ENCODE data around the gene COTL1. TPM values are rescaled to one million over a fixed set of nuclear protein-coding genes. Genes with fewer than 3 reads are reported as not detected.

The COTL1 gene
- total and polyA plus RNA-seq, 2 of the 13 experiments (the other 11 are each of a cell fraction or from before 2014, with no cell fraction given), result 8.7 to 16.9 TPM

DNA sequence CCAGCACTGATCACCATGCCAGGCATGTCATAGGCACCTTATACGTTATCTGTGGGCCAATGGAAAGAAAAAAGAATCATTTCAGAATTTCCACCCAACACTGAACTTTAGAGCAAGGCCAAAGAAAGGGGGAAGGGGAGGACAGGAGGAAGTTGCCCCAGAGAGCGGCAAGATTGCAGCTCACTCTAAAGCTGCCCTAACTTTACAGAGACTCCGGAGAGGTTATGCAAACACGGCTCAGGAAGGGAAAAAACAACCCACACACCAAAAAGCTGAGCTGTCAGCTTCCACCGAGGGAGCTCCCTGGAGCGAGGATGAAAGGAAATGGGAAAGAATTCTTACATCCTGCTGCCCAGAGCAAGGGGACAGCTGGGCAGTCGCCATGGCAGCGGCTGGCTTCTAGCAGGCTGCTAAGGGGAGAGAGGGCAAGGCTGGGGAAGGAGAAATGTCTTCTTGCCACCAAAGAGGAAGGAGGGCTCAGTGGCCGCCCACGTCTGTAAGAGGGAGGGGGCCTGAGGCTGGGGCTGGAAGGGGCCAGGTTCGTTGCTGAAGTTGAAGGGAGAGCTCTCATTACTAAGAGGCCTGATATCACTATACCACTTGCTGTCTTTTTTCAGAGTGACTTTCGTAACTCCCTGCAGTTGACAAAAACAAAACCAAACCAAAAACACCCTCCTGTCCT is 18.2 kb downstream of the COTL1 start (continued):
- TF ChIP-seq, protein P1, sequence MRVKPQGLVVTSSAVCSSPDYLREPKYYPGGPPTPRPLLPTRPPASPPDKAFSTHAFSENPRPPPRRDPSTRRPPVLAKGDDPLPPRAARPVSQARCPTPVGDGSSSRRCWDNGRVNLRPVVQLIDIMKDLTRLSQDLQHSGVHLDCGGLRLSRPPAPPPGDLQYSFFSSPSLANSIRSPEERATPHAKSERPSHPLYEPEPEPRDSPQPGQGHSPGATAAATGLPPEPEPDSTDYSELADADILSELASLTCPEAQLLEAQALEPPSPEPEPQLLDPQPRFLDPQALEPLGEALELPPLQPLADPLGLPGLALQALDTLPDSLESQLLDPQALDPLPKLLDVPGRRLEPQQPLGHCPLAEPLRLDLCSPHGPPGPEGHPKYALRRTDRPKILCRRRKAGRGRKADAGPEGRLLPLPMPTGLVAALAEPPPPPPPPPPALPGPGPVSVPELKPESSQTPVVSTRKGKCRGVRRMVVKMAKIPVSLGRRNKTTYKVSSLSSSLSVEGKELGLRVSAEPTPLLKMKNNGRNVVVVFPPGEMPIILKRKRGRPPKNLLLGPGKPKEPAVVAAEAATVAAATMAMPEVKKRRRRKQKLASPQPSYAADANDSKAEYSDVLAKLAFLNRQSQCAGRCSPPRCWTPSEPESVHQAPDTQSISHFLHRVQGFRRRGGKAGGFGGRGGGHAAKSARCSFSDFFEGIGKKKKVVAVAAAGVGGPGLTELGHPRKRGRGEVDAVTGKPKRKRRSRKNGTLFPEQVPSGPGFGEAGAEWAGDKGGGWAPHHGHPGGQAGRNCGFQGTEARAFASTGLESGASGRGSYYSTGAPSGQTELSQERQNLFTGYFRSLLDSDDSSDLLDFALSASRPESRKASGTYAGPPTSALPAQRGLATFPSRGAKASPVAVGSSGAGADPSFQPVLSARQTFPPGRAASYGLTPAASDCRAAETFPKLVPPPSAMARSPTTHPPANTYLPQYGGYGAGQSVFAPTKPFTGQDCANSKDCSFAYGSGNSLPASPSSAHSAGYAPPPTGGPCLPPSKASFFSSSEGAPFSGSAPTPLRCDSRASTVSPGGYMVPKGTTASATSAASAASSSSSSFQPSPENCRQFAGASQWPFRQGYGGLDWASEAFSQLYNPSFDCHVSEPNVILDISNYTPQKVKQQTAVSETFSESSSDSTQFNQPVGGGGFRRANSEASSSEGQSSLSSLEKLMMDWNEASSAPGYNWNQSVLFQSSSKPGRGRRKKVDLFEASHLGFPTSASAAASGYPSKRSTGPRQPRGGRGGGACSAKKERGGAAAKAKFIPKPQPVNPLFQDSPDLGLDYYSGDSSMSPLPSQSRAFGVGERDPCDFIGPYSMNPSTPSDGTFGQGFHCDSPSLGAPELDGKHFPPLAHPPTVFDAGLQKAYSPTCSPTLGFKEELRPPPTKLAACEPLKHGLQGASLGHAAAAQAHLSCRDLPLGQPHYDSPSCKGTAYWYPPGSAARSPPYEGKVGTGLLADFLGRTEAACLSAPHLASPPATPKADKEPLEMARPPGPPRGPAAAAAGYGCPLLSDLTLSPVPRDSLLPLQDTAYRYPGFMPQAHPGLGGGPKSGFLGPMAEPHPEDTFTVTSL (CRISPR knock-in tag; IDR thresholded peaks at IDR 0.05; ENCODE audit: borderline replicate concordance), result peak; percentile 67; the same call in 1 of the 2 replicates
- TF ChIP-seq, protein P2, sequence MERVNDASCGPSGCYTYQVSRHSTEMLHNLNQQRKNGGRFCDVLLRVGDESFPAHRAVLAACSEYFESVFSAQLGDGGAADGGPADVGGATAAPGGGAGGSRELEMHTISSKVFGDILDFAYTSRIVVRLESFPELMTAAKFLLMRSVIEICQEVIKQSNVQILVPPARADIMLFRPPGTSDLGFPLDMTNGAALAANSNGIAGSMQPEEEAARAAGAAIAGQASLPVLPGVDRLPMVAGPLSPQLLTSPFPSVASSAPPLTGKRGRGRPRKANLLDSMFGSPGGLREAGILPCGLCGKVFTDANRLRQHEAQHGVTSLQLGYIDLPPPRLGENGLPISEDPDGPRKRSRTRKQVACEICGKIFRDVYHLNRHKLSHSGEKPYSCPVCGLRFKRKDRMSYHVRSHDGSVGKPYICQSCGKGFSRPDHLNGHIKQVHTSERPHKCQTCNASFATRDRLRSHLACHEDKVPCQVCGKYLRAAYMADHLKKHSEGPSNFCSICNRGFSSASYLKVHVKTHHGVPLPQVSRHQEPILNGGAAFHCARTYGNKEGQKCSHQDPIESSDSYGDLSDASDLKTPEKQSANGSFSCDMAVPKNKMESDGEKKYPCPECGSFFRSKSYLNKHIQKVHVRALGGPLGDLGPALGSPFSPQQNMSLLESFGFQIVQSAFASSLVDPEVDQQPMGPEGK (CRISPR knock-in tag; IDR thresholded peaks at IDR 0.05), result peak; percentile 71; the same call in 1 of the 2 replicates
- TF ChIP-seq, protein P3, sequence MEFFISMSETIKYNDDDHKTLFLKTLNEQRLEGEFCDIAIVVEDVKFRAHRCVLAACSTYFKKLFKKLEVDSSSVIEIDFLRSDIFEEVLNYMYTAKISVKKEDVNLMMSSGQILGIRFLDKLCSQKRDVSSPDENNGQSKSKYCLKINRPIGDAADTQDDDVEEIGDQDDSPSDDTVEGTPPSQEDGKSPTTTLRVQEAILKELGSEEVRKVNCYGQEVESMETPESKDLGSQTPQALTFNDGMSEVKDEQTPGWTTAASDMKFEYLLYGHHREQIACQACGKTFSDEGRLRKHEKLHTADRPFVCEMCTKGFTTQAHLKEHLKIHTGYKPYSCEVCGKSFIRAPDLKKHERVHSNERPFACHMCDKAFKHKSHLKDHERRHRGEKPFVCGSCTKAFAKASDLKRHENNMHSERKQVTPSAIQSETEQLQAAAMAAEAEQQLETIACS (CRISPR knock-in tag; IDR thresholded peaks at IDR 0.05), result no peak
- TF ChIP-seq ELF1 (CRISPR knock-in tag; IDR thresholded peaks at IDR 0.05) (0 out of 2 replicates have a peak, but pooled peaks have one; percentile 20), KDM5B (CRISPR knock-in tag; IDR thresholded peaks at IDR 0.05; ENCODE audit: borderline replicate concordance) (peak; percentile 64; the same call in 1 of the 2 replicates), SALL1 (CRISPR knock-in tag; IDR thresholded peaks at IDR 0.05) (peak; percentile 84), IRF2 (CRISPR knock-in tag; IDR thresholded peaks at IDR 0.05) (peak; percentile 76; the same call in 1 of the 2 replicates), ZNF746 (CRISPR knock-in tag; IDR thresholded peaks at IDR 0.05) (no peak; the same call in 1 of the 2 replicates), ZNF12 (CRISPR knock-in tag; IDR thresholded peaks at IDR 0.05) (peak; percentile 22; the same call in 1 of the 2 replicates)
- TF ChIP-seq, protein P4, sequence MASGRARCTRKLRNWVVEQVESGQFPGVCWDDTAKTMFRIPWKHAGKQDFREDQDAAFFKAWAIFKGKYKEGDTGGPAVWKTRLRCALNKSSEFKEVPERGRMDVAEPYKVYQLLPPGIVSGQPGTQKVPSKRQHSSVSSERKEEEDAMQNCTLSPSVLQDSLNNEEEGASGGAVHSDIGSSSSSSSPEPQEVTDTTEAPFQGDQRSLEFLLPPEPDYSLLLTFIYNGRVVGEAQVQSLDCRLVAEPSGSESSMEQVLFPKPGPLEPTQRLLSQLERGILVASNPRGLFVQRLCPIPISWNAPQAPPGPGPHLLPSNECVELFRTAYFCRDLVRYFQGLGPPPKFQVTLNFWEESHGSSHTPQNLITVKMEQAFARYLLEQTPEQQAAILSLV (CRISPR knock-in tag; IDR thresholded peaks at IDR 0.05; ENCODE audit: borderline replicate concordance), result 0 out of 2 replicates have a peak, but pooled peaks have one; percentile 31
- TF ChIP-seq, protein P5, sequence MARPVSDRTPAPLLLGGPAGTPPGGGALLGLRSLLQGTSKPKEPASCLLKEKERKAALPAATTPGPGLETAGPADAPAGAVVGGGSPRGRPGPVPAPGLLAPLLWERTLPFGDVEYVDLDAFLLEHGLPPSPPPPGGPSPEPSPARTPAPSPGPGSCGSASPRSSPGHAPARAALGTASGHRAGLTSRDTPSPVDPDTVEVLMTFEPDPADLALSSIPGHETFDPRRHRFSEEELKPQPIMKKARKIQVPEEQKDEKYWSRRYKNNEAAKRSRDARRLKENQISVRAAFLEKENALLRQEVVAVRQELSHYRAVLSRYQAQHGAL (CRISPR knock-in tag; IDR thresholded peaks at IDR 0.05; ENCODE audit: not compliant biosample characterization), result no peak
- TF ChIP-seq, protein P6, sequence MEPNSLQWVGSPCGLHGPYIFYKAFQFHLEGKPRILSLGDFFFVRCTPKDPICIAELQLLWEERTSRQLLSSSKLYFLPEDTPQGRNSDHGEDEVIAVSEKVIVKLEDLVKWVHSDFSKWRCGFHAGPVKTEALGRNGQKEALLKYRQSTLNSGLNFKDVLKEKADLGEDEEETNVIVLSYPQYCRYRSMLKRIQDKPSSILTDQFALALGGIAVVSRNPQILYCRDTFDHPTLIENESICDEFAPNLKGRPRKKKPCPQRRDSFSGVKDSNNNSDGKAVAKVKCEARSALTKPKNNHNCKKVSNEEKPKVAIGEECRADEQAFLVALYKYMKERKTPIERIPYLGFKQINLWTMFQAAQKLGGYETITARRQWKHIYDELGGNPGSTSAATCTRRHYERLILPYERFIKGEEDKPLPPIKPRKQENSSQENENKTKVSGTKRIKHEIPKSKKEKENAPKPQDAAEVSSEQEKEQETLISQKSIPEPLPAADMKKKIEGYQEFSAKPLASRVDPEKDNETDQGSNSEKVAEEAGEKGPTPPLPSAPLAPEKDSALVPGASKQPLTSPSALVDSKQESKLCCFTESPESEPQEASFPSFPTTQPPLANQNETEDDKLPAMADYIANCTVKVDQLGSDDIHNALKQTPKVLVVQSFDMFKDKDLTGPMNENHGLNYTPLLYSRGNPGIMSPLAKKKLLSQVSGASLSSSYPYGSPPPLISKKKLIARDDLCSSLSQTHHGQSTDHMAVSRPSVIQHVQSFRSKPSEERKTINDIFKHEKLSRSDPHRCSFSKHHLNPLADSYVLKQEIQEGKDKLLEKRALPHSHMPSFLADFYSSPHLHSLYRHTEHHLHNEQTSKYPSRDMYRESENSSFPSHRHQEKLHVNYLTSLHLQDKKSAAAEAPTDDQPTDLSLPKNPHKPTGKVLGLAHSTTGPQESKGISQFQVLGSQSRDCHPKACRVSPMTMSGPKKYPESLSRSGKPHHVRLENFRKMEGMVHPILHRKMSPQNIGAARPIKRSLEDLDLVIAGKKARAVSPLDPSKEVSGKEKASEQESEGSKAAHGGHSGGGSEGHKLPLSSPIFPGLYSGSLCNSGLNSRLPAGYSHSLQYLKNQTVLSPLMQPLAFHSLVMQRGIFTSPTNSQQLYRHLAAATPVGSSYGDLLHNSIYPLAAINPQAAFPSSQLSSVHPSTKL (CRISPR knock-in tag; IDR thresholded peaks at IDR 0.05), result peak; percentile 69
